ENCODE data around the gene SLX4IP.

The SLX4IP gene

GRCh38 chr20:10639077-10639736, 204.1 kb downstream of the SLX4IP start:
- no peak for DNase-seq

- DNase-seq, result no peak
Measured at GRCh38 chr20:10639737-10640556, 204.8 kb downstream of the SLX4IP start.

GRCh38 chr20:10640897-10641296, 205.8 kb downstream of the SLX4IP start:
- no peak for DNase-seq

GRCh38 chr20:10641467-10641866, 206.4 kb downstream of the SLX4IP start:
- no peak for DNase-seq

- no peak for DNase-seq
Measured at GRCh38 chr20:10641893-10642292, 206.8 kb downstream of the SLX4IP start.

GRCh38 chr20:10642856-10643559, 207.9 kb downstream of the SLX4IP start:
- no peak for DNase-seq

- no peak for DNase-seq
Measured at GRCh38 chr20:10643560-10643873, 208.4 kb downstream of the SLX4IP start.

GRCh38 chr20:10644458-10645204, 209.5 kb downstream of the SLX4IP start:
- no peak for DNase-seq

GRCh38 chr20:10645205-10645570, 210.1 kb downstream of the SLX4IP start:
- no peak for DNase-seq

GRCh38 chr20:10646006-10646405, 210.9 kb downstream of the SLX4IP start:
- DNase-seq, result no peak

- no peak for DNase-seq
Measured at GRCh38 chr20:10646886-10647420, 211.8 kb downstream of the SLX4IP start.

GRCh38 chr20:10647471-10647870, 212.4 kb downstream of the SLX4IP start:
- DNase-seq, result no peak

- no peak for DNase-seq
Measured at GRCh38 chr20:10647909-10648308, 212.8 kb downstream of the SLX4IP start.

- DNase-seq, result no peak
Measured at GRCh38 chr20:10648651-10649050, 213.5 kb downstream of the SLX4IP start.

GRCh38 chr20:10649080-10649796, 214.1 kb downstream of the SLX4IP start:
- no peak for DNase-seq

GRCh38 chr20:10649797-10650160, 214.7 kb downstream of the SLX4IP start:
- no peak for DNase-seq

- no peak for DNase-seq
Measured at GRCh38 chr20:10651227-10651990, 216.3 kb downstream of the SLX4IP start.

- DNase-seq, result no peak
Measured at GRCh38 chr20:10652185-10652584, 217.1 kb downstream of the SLX4IP start.

GRCh38 chr20:10652660-10653261, 217.7 kb downstream of the SLX4IP start:
- no peak for DNase-seq

GRCh38 chr20:10653599-10654249, 218.6 kb downstream of the SLX4IP start:
- no peak for DNase-seq

GRCh38 chr20:10654250-10654610, 219.1 kb downstream of the SLX4IP start:
- no peak for DNase-seq

Data from activated CD4-positive, alpha-beta T cell treated with anti-CD3 and anti-CD28 coated beads, Interleukin-2, amount 50 U/mL, for 4 hours (primary cell).